ENCODE measurements around the gene BRF1.
"Not testable (repeated sequence)": the region's sequence is repeated elsewhere in the genome, so short reads cannot be mapped to it uniquely, and the experiment has no call there.

Gene BRF1

GRCh38 chr14:105287249-105288102, 13.3 kb downstream of the BRF1 start:
- DNase-seq = no peak

- no peak for DNase-seq
These were observed 14.0 kb downstream of the BRF1 start for GRCh38 chr14:105286759-105287144.

- no peak for DNase-seq
These were observed 15.6 kb downstream of the BRF1 start for GRCh38 chr14:105285174-105285573.

- DNase-seq = no peak
These were observed 16.9 kb downstream of the BRF1 start for GRCh38 chr14:105283899-105284298.

GRCh38 chr14:105283028-105283427, 17.8 kb downstream of the BRF1 start:
- no peak for DNase-seq

GRCh38 chr14:105282098-105282725, 18.6 kb downstream of the BRF1 start:
- DNase-seq = no peak

GRCh38 chr14:105281371-105282097, 19.3 kb downstream of the BRF1 start:
- DNase-seq = no peak

GRCh38 chr14:105280525-105280924, 20.3 kb downstream of the BRF1 start:
- DNase-seq = no peak

GRCh38 chr14:105279642-105280361, 21.0 kb downstream of the BRF1 start:
- no peak for DNase-seq

GRCh38 chr14:105277448-105277847, 23.4 kb downstream of the BRF1 start:
- DNase-seq = not testable (repeated sequence)

- no peak for DNase-seq
These were observed 25.4 kb downstream of the BRF1 start for GRCh38 chr14:105275267-105275946.

GRCh38 chr14:105274637-105275036, 26.2 kb downstream of the BRF1 start:
- DNase-seq = no peak

- DNase-seq = no peak
These were observed 27.7 kb downstream of the BRF1 start for GRCh38 chr14:105273062-105273461.

- no peak for DNase-seq
These were observed 28.2 kb downstream of the BRF1 start for GRCh38 chr14:105272623-105273022.

GRCh38 chr14:105271224-105271890, 29.4 kb downstream of the BRF1 start:
- no peak for DNase-seq

- no peak for DNase-seq
These were observed 31.4 kb downstream of the BRF1 start for GRCh38 chr14:105269405-105269804.

- no peak for DNase-seq
These were observed 32.0 kb downstream of the BRF1 start for GRCh38 chr14:105268736-105269354.

- DNase-seq = no peak
These were observed 32.8 kb downstream of the BRF1 start for GRCh38 chr14:105267820-105268548.

- DNase-seq = no peak
These were observed 39.0 kb downstream of the BRF1 start for GRCh38 chr14:105261781-105262180.

- no peak for DNase-seq
These were observed 39.8 kb downstream of the BRF1 start for GRCh38 chr14:105260959-105261358.

- DNase-seq = no peak
These were observed 42.0 kb downstream of the BRF1 start for GRCh38 chr14:105258846-105259245.

All from NCI-H1105 treated with DMSO at 0.1 percent for 48 hours (cell line).